ENCODE results near the gene TLR10.

The TLR10 gene

DNA sequence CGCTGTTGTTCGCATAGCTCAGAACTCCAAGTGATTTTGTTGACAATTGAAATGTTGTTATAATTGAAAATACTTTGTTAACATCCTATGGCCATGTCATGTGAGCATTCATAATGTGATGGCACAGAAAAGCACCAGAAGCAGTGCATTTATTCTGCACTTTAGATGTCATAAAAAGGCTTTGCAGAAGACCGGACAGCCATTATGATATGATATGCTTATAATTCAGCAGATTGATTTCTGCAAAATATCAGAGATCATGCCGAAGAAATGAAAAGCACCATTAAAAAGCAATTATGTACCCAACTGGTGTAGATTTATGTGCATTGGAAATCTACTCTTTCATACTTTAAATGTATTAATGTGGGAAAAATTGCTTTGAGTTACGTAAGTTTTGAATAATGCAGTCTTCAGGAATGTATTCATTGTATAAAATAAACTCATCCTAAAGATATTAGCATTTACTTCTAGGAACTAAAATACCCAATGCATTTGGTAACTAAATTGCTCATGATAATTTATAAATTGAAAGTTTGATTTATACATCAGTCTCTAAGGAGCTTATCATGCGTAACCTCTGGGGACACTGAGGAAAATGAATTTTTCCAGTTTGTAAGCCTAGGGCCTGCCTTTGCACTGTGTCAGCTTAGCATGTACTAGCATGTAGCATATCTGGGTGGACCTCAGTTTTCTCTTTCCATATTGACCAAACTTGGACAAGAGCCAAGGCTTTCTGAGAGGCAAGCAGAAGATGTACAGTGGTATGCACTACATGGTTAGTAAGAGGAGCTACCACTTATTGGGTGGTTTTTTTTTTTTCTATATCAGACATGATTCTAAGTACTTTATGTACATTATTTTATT lies 43.6 kb downstream of the TLR10 start:
- POLR2A ChIA-PET = no interaction called here
- CTCF ChIA-PET = interaction anchor here (3.9 to 4.5 kb wide), 2 partner anchors 8 to 560 kb away, joined by 15 to 37 read pairs; no protein-coding TSS in a partner anchor
- no peak overlapping the region for H3K4me3 ChIP-seq (ENCODE audit: low read depth, low read length)
- TF ChIP-seq, protein P1, sequence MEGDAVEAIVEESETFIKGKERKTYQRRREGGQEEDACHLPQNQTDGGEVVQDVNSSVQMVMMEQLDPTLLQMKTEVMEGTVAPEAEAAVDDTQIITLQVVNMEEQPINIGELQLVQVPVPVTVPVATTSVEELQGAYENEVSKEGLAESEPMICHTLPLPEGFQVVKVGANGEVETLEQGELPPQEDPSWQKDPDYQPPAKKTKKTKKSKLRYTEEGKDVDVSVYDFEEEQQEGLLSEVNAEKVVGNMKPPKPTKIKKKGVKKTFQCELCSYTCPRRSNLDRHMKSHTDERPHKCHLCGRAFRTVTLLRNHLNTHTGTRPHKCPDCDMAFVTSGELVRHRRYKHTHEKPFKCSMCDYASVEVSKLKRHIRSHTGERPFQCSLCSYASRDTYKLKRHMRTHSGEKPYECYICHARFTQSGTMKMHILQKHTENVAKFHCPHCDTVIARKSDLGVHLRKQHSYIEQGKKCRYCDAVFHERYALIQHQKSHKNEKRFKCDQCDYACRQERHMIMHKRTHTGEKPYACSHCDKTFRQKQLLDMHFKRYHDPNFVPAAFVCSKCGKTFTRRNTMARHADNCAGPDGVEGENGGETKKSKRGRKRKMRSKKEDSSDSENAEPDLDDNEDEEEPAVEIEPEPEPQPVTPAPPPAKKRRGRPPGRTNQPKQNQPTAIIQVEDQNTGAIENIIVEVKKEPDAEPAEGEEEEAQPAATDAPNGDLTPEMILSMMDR (IDR thresholded peaks at IDR 0.05; ENCODE audit: insufficient read depth, low read length, missing control alignments) = no peak
- no peak for DNase-seq (ENCODE audit: low read depth, low spot score)

DNA sequence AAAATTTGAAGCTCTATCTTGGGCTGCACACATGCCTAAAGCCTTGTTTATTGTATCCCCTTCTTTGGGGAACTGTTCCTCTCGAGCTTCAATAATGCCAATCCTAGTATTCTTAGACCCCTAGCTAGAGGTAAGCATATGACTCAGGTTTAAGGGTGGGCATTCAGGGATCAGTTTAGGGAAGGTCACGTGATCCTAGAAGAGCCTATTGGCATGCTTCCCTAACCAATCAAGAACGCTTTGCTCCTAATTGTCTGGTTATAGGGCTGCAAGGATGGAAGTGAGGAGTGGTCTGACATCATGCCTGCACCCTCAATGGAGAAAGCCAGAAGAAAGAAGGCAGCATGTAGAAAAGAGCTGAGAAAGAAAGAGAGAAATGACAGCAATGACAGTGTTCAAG lies 46.9 kb downstream of the TLR10 start:
- TF ChIP-seq, protein P1 (IDR thresholded peaks at IDR 0.05; ENCODE audit: insufficient read depth, low read length, missing control alignments) = no peak
- ChIA-PET POLR2A (no interaction called here), CTCF (interaction anchor here (3.1 kb wide), 1 partner anchor 556 kb away, joined by 18 read pairs; no protein-coding TSS in a partner anchor)
- no peak overlapping the region for H3K4me3 ChIP-seq (ENCODE audit: low read depth, low read length)
- no peak for DNase-seq (ENCODE audit: low read depth, low spot score)

DNA sequence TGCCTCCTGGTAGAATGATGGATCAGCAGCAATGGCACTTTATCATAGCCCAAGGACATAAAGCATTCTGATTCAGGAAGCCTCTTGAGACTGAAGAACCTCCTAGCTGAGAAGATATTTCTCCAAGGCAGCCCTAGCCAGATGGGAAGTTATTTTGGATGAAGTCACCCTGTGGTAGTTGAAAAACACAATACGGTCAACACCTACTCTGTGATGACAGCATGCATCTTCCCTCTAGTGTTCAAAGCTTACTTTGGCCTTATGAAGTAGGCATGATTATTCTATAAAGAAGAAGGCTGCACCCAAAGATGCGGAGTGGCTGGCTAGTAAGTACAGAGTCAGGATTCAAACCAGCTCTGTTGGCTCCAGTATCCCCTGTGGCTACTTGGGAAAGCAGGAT lies 47.9 kb downstream of the TLR10 start:
- ChIA-PET CTCF (interaction anchor here (1.4 to 3.1 kb wide), 2 partner anchors 48 to 555 kb away, joined by 4 to 18 read pairs; partner anchors contain the start of gene TLR10), POLR2A (no interaction called here)
- H3K4me3 ChIP-seq (ENCODE audit: low read depth, low read length) = no peak overlapping the region
- no peak for DNase-seq (ENCODE audit: low read depth, low spot score)
- TF ChIP-seq, protein P1 (IDR thresholded peaks at IDR 0.05; ENCODE audit: insufficient read depth, low read length, missing control alignments) = no peak

DNA sequence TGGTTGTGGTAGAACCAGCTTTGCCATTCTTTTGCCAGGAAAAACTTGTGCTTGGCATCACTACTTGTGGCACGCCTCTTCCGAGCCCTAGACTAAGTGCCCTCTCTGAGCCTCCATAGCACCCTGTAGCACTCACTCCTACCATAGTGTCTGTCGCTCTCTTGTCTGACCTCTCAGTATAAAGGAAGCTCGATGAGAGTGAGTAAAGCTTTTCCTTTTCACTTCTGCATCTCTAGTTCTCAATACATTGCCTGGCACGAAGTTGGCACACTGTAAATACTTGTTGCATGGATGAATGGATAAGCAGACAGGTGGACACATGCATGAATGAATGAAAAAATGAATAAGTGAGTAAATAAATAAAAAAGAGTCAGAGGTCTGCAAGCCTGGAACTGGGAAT lies 48.3 kb downstream of the TLR10 start:
- TF ChIP-seq, protein P1 (IDR thresholded peaks at IDR 0.05; ENCODE audit: insufficient read depth, low read length, missing control alignments) = no peak
- CTCF ChIA-PET = interaction anchor here (1.4 to 3.1 kb wide), 2 partner anchors 48 to 555 kb away, joined by 4 to 18 read pairs; partner anchors contain the start of gene TLR10
- POLR2A ChIA-PET = no interaction called here
- no peak for DNase-seq (ENCODE audit: low read depth, low spot score)
- no peak overlapping the region for H3K4me3 ChIP-seq (ENCODE audit: low read depth, low read length)

DNA sequence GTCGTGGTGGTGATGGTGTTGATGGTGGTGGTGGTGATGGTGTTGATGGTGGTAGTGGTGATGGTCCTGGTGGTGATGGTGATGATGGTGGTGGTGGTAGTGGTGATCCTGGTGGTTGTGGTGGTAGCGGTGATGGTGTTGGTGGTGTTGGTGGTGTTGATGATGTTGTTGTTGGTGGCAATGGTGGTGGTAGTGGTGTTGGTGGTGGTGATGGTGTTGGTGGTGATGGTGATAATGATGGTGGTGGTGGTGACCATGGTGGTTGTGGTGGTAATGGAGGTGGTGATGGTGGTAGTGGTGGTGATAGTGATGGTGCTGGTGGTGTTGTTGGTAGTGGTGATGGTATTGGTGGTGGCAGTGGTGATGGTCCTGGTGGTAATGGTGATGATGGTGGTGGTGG lies 49.1 kb downstream of the TLR10 start:
- H3K4me3 ChIP-seq (ENCODE audit: low read depth, low read length) = no peak overlapping the region
- ChIA-PET POLR2A (no interaction called here), CTCF (interaction anchor here (1.4 to 3.1 kb wide), 2 partner anchors 49 to 554 kb away, joined by 4 to 18 read pairs; partner anchors contain the start of gene TLR10)
- DNase-seq (ENCODE audit: low read depth, low spot score) = no peak
- TF ChIP-seq, protein P1 (IDR thresholded peaks at IDR 0.05; ENCODE audit: insufficient read depth, low read length, missing control alignments) = no peak
